Upper lobe of left lung (tissue), 6 donors: ENCODE measurements around the gene KATNB1. TPM values are rescaled to one million over a fixed set of nuclear protein-coding genes. Genes with fewer than 3 reads are reported as not detected.

Experiments used
- ATAC-seq, 2 donors: fragments of 200-7000 bp; cut with Tn5 transposase; one replicate each; pipeline ENCODE4 v1.9.1; 2022; ENCODE audit warnings: mild to moderate bottlenecking in 2 of 2, moderate library complexity in 2 of 2; ENCODE audit not compliant: low FRiP score in 2 of 2
- DNase-seq, 2 donors: peaks; one replicate each; pipeline ENCODE4 v3.0.0-alpha.2; 2019 to 2020
- H3K27ac ChIP-seq, 4 donors: fragments of 200-600 bp; sonication (generic); one replicate each; pipeline ENCODE4 v1.5.1; 2016 to 2019
- H3K27me3 ChIP-seq, 4 donors: fragments of 200-600 bp; sonication (generic); one replicate each; pipeline ENCODE4 v1.5.1; 2017 to 2019
- H3K36me3 ChIP-seq, 4 donors: fragments of 200-600 bp; sonication (generic); one replicate each; pipeline ENCODE4 v1.5.1; 2016 to 2019
- H3K4me1 ChIP-seq, 4 donors: fragments of 200-600 bp; sonication (generic); one replicate each; pipeline ENCODE4 v1.5.1; 2018 to 2019
- H3K4me3 ChIP-seq, 4 donors: fragments of 200-600 bp; sonication (generic); one replicate each; pipeline ENCODE4 v1.5.1; 2017 to 2019; ENCODE audit warnings: mild to moderate bottlenecking in 2 of 4, moderate library complexity in 1 of 4
- H3K9me3 ChIP-seq, 4 donors: fragments of 200-600 bp; sonication (generic); one replicate each; pipeline ENCODE4 v1.5.1; 2018 to 2019
- EP300 ChIP-seq, 4 donors: sonication (generic); formaldehyde crosslinking; IDR thresholded peaks; one replicate each; pipeline ENCODE4 v1.5.1; 2017; ENCODE audit warnings: antibody characterized with exemption in 4 of 4, control low read depth in 2 of 4
- POLR2A ChIP-seq, 4 donors: fragments of 450-650 bp; IDR thresholded peaks; one replicate each; pipeline ENCODE4 v1.5.1; 2016 to 2017; ENCODE audit warnings: antibody characterized with exemption in 4 of 4, mild to moderate bottlenecking in 2 of 4
- POLR2AphosphoS5 ChIP-seq, 2 donors: sonication (generic); formaldehyde crosslinking; IDR thresholded peaks; one replicate each; pipeline ENCODE4 v1.5.1; 2017; ENCODE audit warnings: antibody characterized with exemption in 2 of 2
- WGBS, 2 donors: methylation state at CpG; one replicate each; pipeline ENCODE4 v1.1.5; 2017 to 2018; 5-methylcytosine and 5-hydroxymethylcytosine counted together
- total RNA-seq, 6 donors: library from RNA; depleted of rRNA in 4 of 6; stranded (reverse); fragments of >200 nt in 4 of 6; gene quantifications; one replicate each; pipeline versions ENCODE4 v1.1.0 to v1.2.1, GENCODE V29; 2016 to 2021
- TF ChIP-seq, protein P1 (sequence below), 6 experiments: fragments of 450-650 bp in 4 of 6; fragments of 200-600 bp in 2 of 6; sonication (generic) in 2 of 6; IDR thresholded peaks; one replicate each; pipeline ENCODE4 v1.5.1; 2016 to 2019; ENCODE audit warnings: antibody characterized with exemption in 6 of 6
- donor health status: DM: no; HTN: no; CAD: no; lungs with moderate emphysema.
- donor health status: DM: no; HTN: yes; CAD: no; lungs with severe emphysema.

The KATNB1 gene
- total RNA-seq, 6 donors from 2014 or later = 19.6 to 26.6 (median 21.5) TPM

DNA sequence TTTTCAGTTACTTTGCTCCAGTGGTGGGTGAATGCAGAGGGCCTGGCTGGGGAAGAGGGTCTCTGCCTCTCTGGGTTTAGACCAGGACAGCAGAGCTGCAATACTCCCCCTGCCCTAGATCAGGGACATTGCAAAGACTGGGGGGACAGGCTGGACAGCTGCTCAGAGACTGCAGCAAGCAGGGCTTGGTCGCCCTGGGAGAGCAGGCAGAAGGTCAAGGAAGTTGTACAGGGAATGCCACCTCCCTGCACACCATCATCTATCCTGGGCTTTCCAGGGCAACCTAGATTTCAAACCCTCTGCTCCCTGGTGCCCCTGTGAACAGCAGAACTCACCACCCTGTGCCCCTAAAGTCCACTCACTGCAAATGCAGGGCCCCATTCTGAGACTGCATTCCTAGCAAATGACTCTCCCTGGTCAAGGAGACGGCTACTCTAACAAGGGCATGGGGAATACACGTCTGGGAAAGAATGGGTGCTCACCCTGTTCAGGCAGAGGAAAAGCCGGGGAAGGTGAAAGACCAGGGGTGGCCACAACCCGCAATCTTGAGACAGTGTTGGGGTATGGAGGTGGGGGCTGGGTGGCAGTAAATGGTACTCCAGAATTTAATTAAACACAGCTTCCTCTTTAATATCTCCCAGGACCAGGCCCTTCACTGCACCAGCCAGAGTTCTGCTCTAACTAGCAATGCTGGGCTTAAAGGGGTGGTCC is 65.7 kb downstream of the KATNB1 start:
- H3K27ac ChIP-seq = peak overlapping the region; percentile 89 to 95 (median 93)
- peaks cover 48 to 64% (median 57%) of the 10 kb centered on the region in 4 donors for H3K4me1 ChIP-seq
- 22 to 27% methylated on average over 4 to 5 of the region's 5 CpGs for WGBS, 2 donors
- ATAC-seq (peak; percentile 13 to 51), DNase-seq (no peak)
- no peaks in the 10 kb centered on the region for H3K9me3 ChIP-seq
- H3K4me3 ChIP-seq = peak overlapping the region; percentile 54 to 80 (median 70)
- TF ChIP-seq, protein P1, sequence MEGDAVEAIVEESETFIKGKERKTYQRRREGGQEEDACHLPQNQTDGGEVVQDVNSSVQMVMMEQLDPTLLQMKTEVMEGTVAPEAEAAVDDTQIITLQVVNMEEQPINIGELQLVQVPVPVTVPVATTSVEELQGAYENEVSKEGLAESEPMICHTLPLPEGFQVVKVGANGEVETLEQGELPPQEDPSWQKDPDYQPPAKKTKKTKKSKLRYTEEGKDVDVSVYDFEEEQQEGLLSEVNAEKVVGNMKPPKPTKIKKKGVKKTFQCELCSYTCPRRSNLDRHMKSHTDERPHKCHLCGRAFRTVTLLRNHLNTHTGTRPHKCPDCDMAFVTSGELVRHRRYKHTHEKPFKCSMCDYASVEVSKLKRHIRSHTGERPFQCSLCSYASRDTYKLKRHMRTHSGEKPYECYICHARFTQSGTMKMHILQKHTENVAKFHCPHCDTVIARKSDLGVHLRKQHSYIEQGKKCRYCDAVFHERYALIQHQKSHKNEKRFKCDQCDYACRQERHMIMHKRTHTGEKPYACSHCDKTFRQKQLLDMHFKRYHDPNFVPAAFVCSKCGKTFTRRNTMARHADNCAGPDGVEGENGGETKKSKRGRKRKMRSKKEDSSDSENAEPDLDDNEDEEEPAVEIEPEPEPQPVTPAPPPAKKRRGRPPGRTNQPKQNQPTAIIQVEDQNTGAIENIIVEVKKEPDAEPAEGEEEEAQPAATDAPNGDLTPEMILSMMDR (IDR thresholded peaks at IDR 0.05) = peak in 2 of 6 experiments; percentile 12 to 28
- TF ChIP-seq EP300 (IDR thresholded peaks at IDR 0.05) (no peak), POLR2A (IDR thresholded peaks at IDR 0.05) (no peak), POLR2AphosphoS5 (IDR thresholded peaks at IDR 0.05) (peak in 1 of 2 donors; percentile 16)
- peaks cover 0 to 18% (median 7%) of the 10 kb centered on the region in 4 donors for H3K36me3 ChIP-seq
- H3K27me3 ChIP-seq = no peaks in the 10 kb centered on the region

DNA sequence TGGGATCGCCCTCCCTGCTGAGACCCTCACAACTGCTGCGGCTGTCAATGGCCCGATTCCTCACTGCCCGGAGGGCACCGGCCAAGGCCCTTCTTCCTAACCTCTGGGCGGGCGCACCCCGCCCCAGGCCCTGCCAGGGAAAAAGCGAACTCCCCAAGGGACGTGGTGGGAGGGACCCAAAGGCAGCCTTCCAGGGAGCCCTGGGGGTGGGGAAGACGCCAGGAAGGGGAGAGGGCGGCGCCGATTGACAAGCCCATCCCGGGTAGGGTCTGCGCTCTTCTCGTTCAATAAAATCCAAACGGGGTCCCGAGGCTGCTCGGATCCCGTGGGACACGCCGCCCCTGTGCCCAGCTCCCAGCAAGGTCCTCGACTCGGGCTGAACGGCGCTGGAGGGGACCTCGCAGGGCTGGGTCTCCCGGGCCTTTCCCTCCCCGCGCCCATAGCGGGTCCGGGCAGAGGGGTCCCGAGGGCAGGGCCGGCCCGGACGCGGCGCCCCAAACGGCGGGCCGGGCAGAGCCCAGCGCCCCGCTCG is 66.3 kb downstream of the KATNB1 start:
- 14% methylated on average over 10 of the region's 45 CpGs; no CpG with 5 or more reads in 1 of the 2 donors for WGBS, 2 donors
- peaks cover 46 to 60% (median 58%) of the 10 kb centered on the region in 4 donors for H3K4me1 ChIP-seq
- DNase-seq (peak; percentile 59 to 84), ATAC-seq (peak; percentile 34 to 35)
- no peaks in the 10 kb centered on the region for H3K27me3 ChIP-seq
- H3K4me3 ChIP-seq = peak overlapping the region; percentile 54 to 80 (median 70)
- TF ChIP-seq EP300 (IDR thresholded peaks at IDR 0.05) = no peak
- TF ChIP-seq, protein P1 (IDR thresholded peaks at IDR 0.05) = no peak
- peak in 1 of 4 donors; percentile 44 for TF ChIP-seq POLR2A (IDR thresholded peaks at IDR 0.05)
- TF ChIP-seq POLR2AphosphoS5 (IDR thresholded peaks at IDR 0.05) = no peak
- H3K9me3 ChIP-seq = no peaks in the 10 kb centered on the region
- H3K36me3 ChIP-seq = peaks cover 0 to 12% (median 7%) of the 10 kb centered on the region in 4 donors
- peak overlapping the region; percentile 89 to 95 (median 93) for H3K27ac ChIP-seq

DNA sequence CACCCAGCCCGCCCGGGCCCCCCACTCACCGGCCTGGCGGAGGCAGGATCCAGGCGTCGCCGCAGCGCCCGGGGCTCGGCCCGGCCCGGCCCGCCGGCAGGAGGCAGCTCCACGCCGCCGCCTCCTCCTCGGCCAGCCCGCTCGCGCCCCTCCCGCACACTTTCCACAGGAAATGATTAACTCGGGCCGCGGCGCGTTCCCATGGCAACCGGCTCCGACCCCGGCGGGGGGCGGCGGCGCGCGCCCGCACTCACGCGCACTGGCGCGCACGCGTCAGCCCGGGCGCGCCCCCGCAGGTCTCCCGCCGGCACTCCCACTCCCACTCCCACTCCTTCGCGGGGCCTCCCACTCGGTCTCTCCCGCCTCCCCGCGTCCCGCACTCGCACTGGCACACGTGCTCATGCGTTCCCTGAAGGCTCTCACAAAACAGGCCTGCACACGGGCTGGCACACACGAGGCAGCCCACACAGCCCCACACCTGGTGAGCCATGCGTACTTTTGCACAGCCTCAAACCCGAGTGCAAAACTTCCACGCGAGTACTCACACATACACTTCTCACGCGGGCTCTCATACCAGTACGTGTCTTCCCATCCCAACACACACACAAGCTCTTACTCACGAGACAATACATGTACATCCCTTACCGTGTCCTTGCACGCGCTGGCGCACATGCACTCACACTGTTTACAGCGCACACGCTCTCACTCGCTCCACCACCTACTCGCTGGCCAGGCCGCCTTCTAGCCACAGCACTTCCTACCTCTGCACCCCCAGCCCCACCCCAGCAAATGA is 67.0 kb downstream of the KATNB1 start, which contains the start of gene KIFC3:
TSS of gene KIFC3 (minus strand) at position 151 of the 793 bp plus-strand sequence. CDS start 4,248 bp downstream, outside the sequence.
- H3K4me1 ChIP-seq = peaks cover 52 to 65% (median 61%) of the 10 kb centered on the region in 4 donors
- 15 to 18% methylated on average over 46 to 53 of the region's 78 CpGs for WGBS, 2 donors

More for the DNA sequence above, 67.0 kb downstream of the KATNB1 start, which contains the start of gene KIFC3:
- ATAC-seq (peak in 1 of 2 donors; percentile 79), DNase-seq (peak; percentile 82 to 95)
- Histone ChIP-seq H3K36me3 (peaks cover 0 to 5% (median 2%) of the 10 kb centered on the region in 4 donors), H3K27me3 (no peaks in the 10 kb centered on the region), H3K4me3 (peak within 1 kb of the TSS; percentile 54 to 80 (median 70)), H3K27ac (peak within 1 kb of the TSS; percentile 89 to 95 (median 93)), H3K9me3 (no peaks in the 10 kb centered on the region)
- TF ChIP-seq EP300 (IDR thresholded peaks at IDR 0.05) (no peak), POLR2AphosphoS5 (IDR thresholded peaks at IDR 0.05) (peak in 1 of 2 donors; percentile 26), POLR2A (IDR thresholded peaks at IDR 0.05) (peak in 2 of 4 donors; percentile 18 to 32)
- TF ChIP-seq, protein P1 (IDR thresholded peaks at IDR 0.05) = peak; percentile 36 to 70 (median 58)
